ENCODE results near the gene LSM5. TPM values are rescaled to one million over a fixed set of nuclear protein-coding genes. Genes with fewer than 3 reads are reported as not detected.
"Not testable (repeated sequence)": the region's sequence is repeated elsewhere in the genome, so short reads cannot be mapped to it uniquely, and the experiment has no call there.

The LSM5 gene
- total and polyA plus RNA-seq, 9 of the 15 experiments (the other 6 are each of a cell fraction or from before 2014, with no cell fraction given), result 36.3 to 620 (median 186) TPM

GRCh38 chr7:32464641-32465416 lies 25.4 kb downstream of the LSM5 start (continued):
- TF ChIP-seq TFAP4 (CRISPR knock-in tag; IDR thresholded peaks at IDR 0.05; ENCODE audit: borderline replicate concordance) (0 out of 2 replicates have a peak, but pooled peaks have one; percentile 22), SMARCE1 (IDR thresholded peaks at IDR 0.05) (peak; percentile 43; the same call in 1 of the 2 replicates), TAF9B (IDR thresholded peaks at IDR 0.05; ENCODE audit: partially characterized antibody) (peak; percentile 70), POLR2A (conservative IDR thresholded peaks at IDR 0.05) (peak; percentile 64; the same call in 1 of the 2 replicates), SOX6 (IDR thresholded peaks at IDR 0.05) (0 out of 2 replicates have a peak, but pooled peaks have one; percentile 39), NRF1 (conservative IDR thresholded peaks at IDR 0.05 in 1 of 2, IDR thresholded peaks at IDR 0.05 in 1 of 2) (peak; percentile 62 to 65), ARID1B (IDR thresholded peaks at IDR 0.05) (peak; percentile 41; the same call in 1 of the 2 replicates), TAF7 (tag; IDR thresholded peaks at IDR 0.05) (peak; percentile 85), L3MBTL2 (IDR thresholded peaks at IDR 0.05) (0 out of 2 replicates have a peak, but pooled peaks have one; percentile 55), MTA3 (IDR thresholded peaks at IDR 0.05; ENCODE audit: borderline replicate concordance) (0 out of 2 replicates have a peak, but pooled peaks have one; percentile 50), MAFG (tag; conservative IDR thresholded peaks at IDR 0.05) (0 out of 2 replicates have a peak, but pooled peaks have one; percentile 20), MNT (conservative IDR thresholded peaks at IDR 0.05) (peak; percentile 30 to 48; a peak in 1 of 4 replicates), LEF1 (IDR thresholded peaks at IDR 0.05) (peak; percentile 60; the same call in 1 of the 2 replicates), HDAC2 (IDR thresholded peaks at IDR 0.05) (peak; percentile 22; the same call in 1 of the 2 replicates), EP400 (IDR thresholded peaks at IDR 0.05) (peak; percentile 72), ATF4 (CRISPR knock-in tag; IDR thresholded peaks at IDR 0.05) (0 out of 2 replicates have a peak, but pooled peaks have one; percentile 14), NR2C1 (IDR thresholded peaks at IDR 0.05) (peak; percentile 68), NR2C1 (tag; IDR thresholded peaks at IDR 0.05) (peak; percentile 51; the same call in 1 of the 2 replicates), FOXA3 (CRISPR knock-in tag; conservative IDR thresholded peaks at IDR 0.05 in 1 of 2, IDR thresholded peaks at IDR 0.05 in 1 of 2) (peak; percentile 41 to 93; a peak in 3 of 4 replicates), PHF8 (IDR thresholded peaks at IDR 0.05; ENCODE audit: borderline replicate concordance, low read length) (peak; percentile 21; the same call in 1 of the 2 replicates), DPF2 (IDR thresholded peaks at IDR 0.05) (peak; percentile 41; the same call in 1 of the 2 replicates), FOXK2 (conservative IDR thresholded peaks at IDR 0.05 in 1 of 2, IDR thresholded peaks at IDR 0.05 in 1 of 2; ENCODE audit: low read depth in 2 of 2) (peak; percentile 82 to 91), SUPT5H (IDR thresholded peaks at IDR 0.05) (peak; percentile 36; the same call in 1 of the 2 replicates), ATF7 (IDR thresholded peaks at IDR 0.05) (peak; percentile 43; the same call in 1 of the 2 replicates), SMARCA4 (IDR thresholded peaks at IDR 0.05) (peak; percentile 36; the same call in 1 of the 2 replicates), BRD9 (IDR thresholded peaks at IDR 0.05; ENCODE audit: low read depth, partially characterized antibody) (peak; percentile 84), ATF1 (tag; IDR thresholded peaks at IDR 0.05) (peak; percentile 33; the same call in 1 of the 2 replicates), ZBTB17 (CRISPR knock-in tag; IDR thresholded peaks at IDR 0.05) (peak; percentile 89)
- not testable (repeated sequence) for TF ChIP-seq ATF1 (CRISPR knock-in tag; IDR thresholded peaks at IDR 0.05)

Measured in K562 (cell line).